HL-60 (cell line): Measurements from ENCODE around the gene ZFP36.

Source experiments
- DNase-seq, 2 experiments: peaks; one replicate each; pipeline ENCODE4 v3.0.0-alpha.2; 2010 to 2020; ENCODE audit warnings: low read depth in 1 of 2, low spot score in 1 of 2
- H3K27ac ChIP-seq: fragments of 250-450 bp; sonication (Bioruptor Pico); replicated peaks from 2 replicates; pipeline ENCODE4 v1.5.1; 2020; ENCODE audit warnings: mild to moderate bottlenecking, moderate library complexity
- H3K27me3 ChIP-seq: fragments of 250-450 bp; sonication (Bioruptor Pico); 2 replicates; pipeline ENCODE4 v1.5.1; 2021; ENCODE audit warnings: mild to moderate bottlenecking, moderate library complexity; ENCODE audit not compliant: insufficient read depth, poor library complexity, severe bottlenecking
- H3K4me3 ChIP-seq: replicated peaks from 2 replicates; pipeline ENCODE4 v1.5.1; 2011; ENCODE audit warnings: mild to moderate bottlenecking, control low read depth, low read length; ENCODE audit not compliant: insufficient read depth
- GABPA ChIP-seq: IDR thresholded peaks from 2 replicates; pipeline ENCODE4 v1.6.1; 2012; ENCODE audit warnings: low read depth
- POLR2AphosphoS5 ChIP-seq: IDR thresholded peaks from 2 replicates; pipeline ENCODE4 v1.6.1; 2012; ENCODE audit warnings: low read depth
- REST ChIP-seq: IDR thresholded peaks from 2 replicates; pipeline ENCODE4 v1.6.1; 2012; ENCODE audit warnings: low read depth; ENCODE audit not compliant: insufficient replicate concordance
- SPI1 ChIP-seq: IDR thresholded peaks from 2 replicates; pipeline ENCODE4 v1.6.1; 2012; ENCODE audit warnings: low read depth, mild to moderate bottlenecking, borderline replicate concordance
- TF ChIP-seq, protein P1 (sequence below): IDR thresholded peaks from one replicate; pipeline ENCODE4 v1.5.1; 2011; ENCODE audit warnings: low read length, control low read depth, inconsistent platforms; ENCODE audit not compliant: insufficient read depth

Gene ZFP36

GRCh38 chr19:39412867-39413271 is 6.2 kb downstream of the ZFP36 start:
- TF ChIP-seq, protein P1, sequence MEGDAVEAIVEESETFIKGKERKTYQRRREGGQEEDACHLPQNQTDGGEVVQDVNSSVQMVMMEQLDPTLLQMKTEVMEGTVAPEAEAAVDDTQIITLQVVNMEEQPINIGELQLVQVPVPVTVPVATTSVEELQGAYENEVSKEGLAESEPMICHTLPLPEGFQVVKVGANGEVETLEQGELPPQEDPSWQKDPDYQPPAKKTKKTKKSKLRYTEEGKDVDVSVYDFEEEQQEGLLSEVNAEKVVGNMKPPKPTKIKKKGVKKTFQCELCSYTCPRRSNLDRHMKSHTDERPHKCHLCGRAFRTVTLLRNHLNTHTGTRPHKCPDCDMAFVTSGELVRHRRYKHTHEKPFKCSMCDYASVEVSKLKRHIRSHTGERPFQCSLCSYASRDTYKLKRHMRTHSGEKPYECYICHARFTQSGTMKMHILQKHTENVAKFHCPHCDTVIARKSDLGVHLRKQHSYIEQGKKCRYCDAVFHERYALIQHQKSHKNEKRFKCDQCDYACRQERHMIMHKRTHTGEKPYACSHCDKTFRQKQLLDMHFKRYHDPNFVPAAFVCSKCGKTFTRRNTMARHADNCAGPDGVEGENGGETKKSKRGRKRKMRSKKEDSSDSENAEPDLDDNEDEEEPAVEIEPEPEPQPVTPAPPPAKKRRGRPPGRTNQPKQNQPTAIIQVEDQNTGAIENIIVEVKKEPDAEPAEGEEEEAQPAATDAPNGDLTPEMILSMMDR: peak; percentile 27
- no peak for TF ChIP-seq POLR2AphosphoS5
- Histone ChIP-seq H3K27ac (peak overlapping the region; percentile 53), H3K27me3 (peaks cover 31% of the 10 kb centered on the region)

DNA sequence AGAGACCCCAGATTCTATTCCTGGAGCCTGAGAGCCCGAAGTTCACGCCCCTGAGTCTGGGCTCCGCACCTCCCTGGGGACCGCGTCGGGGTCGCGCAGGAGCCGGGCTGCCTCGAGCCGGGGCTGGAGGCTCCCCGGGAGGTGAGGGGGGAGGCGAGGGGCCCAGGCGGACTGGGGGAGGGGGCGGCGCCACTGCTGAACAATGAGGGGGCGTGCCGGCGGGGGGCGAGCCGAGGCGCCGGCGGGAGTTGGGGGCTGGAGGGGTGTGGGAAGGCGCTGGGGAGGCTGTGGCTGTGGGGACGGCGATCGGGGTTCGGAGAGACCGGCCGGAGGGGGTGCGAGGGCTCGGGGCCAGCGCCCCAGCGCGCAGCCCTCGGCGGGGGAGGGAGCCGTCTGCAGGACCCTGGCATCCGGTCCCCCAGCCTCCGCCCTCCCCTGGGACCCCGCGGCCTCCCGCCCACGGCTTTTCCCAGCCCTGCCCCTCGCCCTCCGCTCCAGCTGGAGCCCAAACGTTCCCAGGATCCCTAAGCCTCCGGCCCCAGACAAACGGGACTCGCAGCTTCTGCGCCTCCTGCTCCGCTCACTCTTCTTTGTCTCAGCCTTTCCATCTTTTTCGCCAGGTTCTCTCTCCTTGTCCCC is 6.7 kb downstream of the ZFP36 start:
- H3K27me3 ChIP-seq: peaks cover 33% of the 10 kb centered on the region
- no peak overlapping the region for H3K27ac ChIP-seq
- TF ChIP-seq GABPA: no peak
- TF ChIP-seq, protein P1: no peak
- no peak for TF ChIP-seq SPI1
- TF ChIP-seq POLR2AphosphoS5: no peak
- TF ChIP-seq REST: no peak
- DNase-seq: no peak
- peak overlapping the region; percentile 73 for H3K4me3 ChIP-seq

More at GRCh38 chr19:39412867-39413271, 6.2 kb downstream of the ZFP36 start:
- DNase-seq: no peak
- H3K4me3 ChIP-seq: peak overlapping the region; percentile 73

- H3K4me3 ChIP-seq: peak overlapping the region; percentile 73
- no peak for DNase-seq
- H3K27ac ChIP-seq: no peak overlapping the region
- no peak for TF ChIP-seq SPI1
- no peak for TF ChIP-seq GABPA
- no peak for TF ChIP-seq REST
- TF ChIP-seq, protein P1: no peak
- no peak for TF ChIP-seq POLR2AphosphoS5
- peaks cover 33% of the 10 kb centered on the region for H3K27me3 ChIP-seq
Measured at GRCh38 chr19:39413911-39414608, 7.4 kb downstream of the ZFP36 start.
